PC-9 (cell line): ENCODE measurements around the gene RNF43. TPM values are rescaled to one million over a fixed set of nuclear protein-coding genes. Genes with fewer than 3 reads are reported as not detected.

Experiments used
- BruUV-seq: library from RNA; stranded (reverse); fragments of 400-500 nt; replicated peaks from 2 replicates; lab custom pipeline; 2021; lab: Mats Ljungman, UMichigan
- CTCF ChIA-PET: fragments of 300-600 bp; sonication (Branson Sonifier 250); formaldehyde crosslinking; loops from one replicate; lab custom pipeline; 2022; ENCODE audit warnings: antibody characterized with exemption; lab: Charles Lee
- POLR2A ChIA-PET: fragments of 300-600 bp; sonication (Branson Sonifier 250); formaldehyde crosslinking; loops from one replicate; lab custom pipeline; 2022; ENCODE audit warnings: antibody characterized with exemption; ENCODE audit not compliant: unreplicated experiment; lab: Charles Lee
- DNase-seq, 2 experiments: peaks; one replicate each; pipeline versions ENCODE4 v3.0.0 to v3.0.0-alpha.2; 2015 to 2022; ENCODE audit warnings: mixed read lengths in 1 of 2
- H2AFZ ChIP-seq: fragments of 200-600 bp; sonication (generic); 2 replicates; pipeline ENCODE4 v1.8.1; 2017; ENCODE audit warnings: antibody characterized with exemption
- H3F3A ChIP-seq: fragments of 200-600 bp; sonication (generic); 2 replicates; pipeline ENCODE4 v1.8.1; 2017; ENCODE audit warnings: antibody characterized with exemption, mild to moderate bottlenecking, low read depth; ENCODE audit not compliant: insufficient read depth
- H3K27ac ChIP-seq: fragments of 200-600 bp; sonication (generic); 2 replicates; pipeline ENCODE4 v1.6.1; 2016; ENCODE audit warnings: mixed run types
- H3K27me3 ChIP-seq: fragments of 200-600 bp; sonication (generic); 2 replicates; pipeline ENCODE4 v1.6.1; 2016; ENCODE audit warnings: low read depth, mixed run types; ENCODE audit not compliant: insufficient read depth
- H3K36me3 ChIP-seq: fragments of 200-600 bp; sonication (generic); 2 replicates; pipeline ENCODE4 v1.6.1; 2016; ENCODE audit warnings: low read depth, mixed run types
- H3K4me1 ChIP-seq: fragments of 200-600 bp; sonication (generic); replicated peaks from 2 replicates; pipeline ENCODE4 v1.6.1; 2016; ENCODE audit warnings: mixed run types; ENCODE audit not compliant: insufficient read depth
- H3K4me2 ChIP-seq: fragments of 200-600 bp; sonication (generic); 2 replicates; pipeline ENCODE4 v1.6.1; 2017; ENCODE audit warnings: mixed run types
- H3K4me3 ChIP-seq: fragments of 200-600 bp; sonication (generic); 2 replicates; pipeline ENCODE4 v1.6.1; 2016; ENCODE audit warnings: mixed run types
- H3K79me2 ChIP-seq: fragments of 200-600 bp; sonication (generic); 2 replicates; pipeline ENCODE4 v1.6.1; 2017; ENCODE audit warnings: low read depth, mixed run types
- H3K9me2 ChIP-seq: fragments of 200-600 bp; sonication (generic); 2 replicates; pipeline ENCODE4 v1.8.1; 2017; ENCODE audit warnings: mild to moderate bottlenecking; ENCODE audit not compliant: insufficient read depth
- H3K9me3 ChIP-seq: fragments of 200-600 bp; sonication (generic); 2 replicates; pipeline ENCODE4 v1.8.1; 2016; ENCODE audit warnings: low read depth; ENCODE audit not compliant: insufficient read depth
- H4K20me1 ChIP-seq: fragments of 200-600 bp; sonication (generic); 2 replicates; pipeline ENCODE4 v1.8.1; 2017; ENCODE audit not compliant: insufficient read depth
- CTCF ChIP-seq: fragments of 200-600 bp; sonication (generic); conservative IDR thresholded peaks from 2 replicates; pipeline ENCODE4 v1.6.1; 2017; ENCODE audit warnings: mixed run types, antibody characterized with exemption, mild to moderate bottlenecking, moderate library complexity
- EZH2 ChIP-seq: fragments of 200-600 bp; sonication (generic); IDR thresholded peaks from 2 replicates; pipeline ENCODE4 v1.8.0; 2017; ENCODE audit warnings: antibody characterized with exemption, low read depth
- intact Hi-C: fragments of 100-400 bp; cut with micrococcal nuclease; formaldehyde crosslinking; loops from one replicate; pipeline ENCODE4 v1.10.0; 2022; ENCODE audit not compliant: unreplicated experiment
- total RNA-seq: library from RNA; stranded (reverse); gene quantifications from 2 replicates; pipeline ENCODE4 v1.2.3, GENCODE V29; 2021

The RNF43 gene
- total RNA-seq, 1 experiment from 2014 or later: 0.33 TPM

GRCh38 chr17:58385359-58385899 is 31.9 kb downstream of the RNF43 start:
- Histone ChIP-seq H3K4me1 (peaks cover 30% of the 10 kb centered on the region), H3K36me3 (no peaks in the 10 kb centered on the region), H3K27ac (no peak overlapping the region), H3K27me3 (peaks cover 69% of the 10 kb centered on the region), H3F3A (peaks cover 13% of the 10 kb centered on the region), H3K9me2 (no peaks in the 10 kb centered on the region), H3K9me3 (no peaks in the 10 kb centered on the region), H3K4me3 (no peak overlapping the region), H4K20me1 (no peaks in the 10 kb centered on the region), H3K4me2 (no peak overlapping the region), H3K79me2 (no peaks in the 10 kb centered on the region), H2AFZ (no peak overlapping the region)
- POLR2A ChIA-PET: no interaction called here
- no TSS peak for BruUV-seq
- intact Hi-C loops: no loop called here
- TF ChIP-seq CTCF (no peak), EZH2 (no peak)
- CTCF ChIA-PET: no interaction called here
- DNase-seq: no peak

- no peak overlapping the region for H3K27ac ChIP-seq
- H3K4me3 ChIP-seq: no peak overlapping the region
- H3K4me1 ChIP-seq: peaks cover 29% of the 10 kb centered on the region
- H3K4me2 ChIP-seq: no peak overlapping the region
- intact Hi-C loops: no loop called here
- no peaks in the 10 kb centered on the region for H3K9me3 ChIP-seq
- H3K36me3 ChIP-seq: no peaks in the 10 kb centered on the region
- CTCF ChIA-PET: no interaction called here
- TF ChIP-seq CTCF (no peak), EZH2 (no peak)
- DNase-seq: no peak
- H3F3A ChIP-seq: peaks cover 13% of the 10 kb centered on the region
- no peaks in the 10 kb centered on the region for H3K79me2 ChIP-seq
- peaks cover 63% of the 10 kb centered on the region for H3K27me3 ChIP-seq
- POLR2A ChIA-PET: interaction anchor here (0.6 to 0.7 kb wide), 2 partner anchors 54 to 1044 kb away, joined by 5 read pairs; no protein-coding TSS in a partner anchor
- no peaks in the 10 kb centered on the region for H4K20me1 ChIP-seq
- no peak overlapping the region for H2AFZ ChIP-seq
- no peaks in the 10 kb centered on the region for H3K9me2 ChIP-seq
- BruUV-seq: no TSS peak
Observed at GRCh38 chr17:58384897-58385296, 32.4 kb downstream of the RNF43 start.

- H3K79me2 ChIP-seq: no peaks in the 10 kb centered on the region
- H3F3A ChIP-seq: peaks cover 13% of the 10 kb centered on the region
- no peak overlapping the region for H2AFZ ChIP-seq
- H3K36me3 ChIP-seq: no peaks in the 10 kb centered on the region
- POLR2A ChIA-PET: interaction anchor here (0.6 to 0.7 kb wide), 2 partner anchors 55 to 1043 kb away, joined by 5 read pairs; no protein-coding TSS in a partner anchor
- H3K4me1 ChIP-seq: peaks cover 23% of the 10 kb centered on the region
- BruUV-seq: no TSS peak
- CTCF ChIA-PET: no interaction called here
- H3K9me2 ChIP-seq: no peaks in the 10 kb centered on the region
- no peak overlapping the region for H3K27ac ChIP-seq
- intact Hi-C loops: no loop called here
- no peak overlapping the region for H3K4me2 ChIP-seq
- H3K27me3 ChIP-seq: peaks cover 57% of the 10 kb centered on the region
- no peaks in the 10 kb centered on the region for H3K9me3 ChIP-seq
- no peak for DNase-seq
- H4K20me1 ChIP-seq: no peaks in the 10 kb centered on the region
- no peak overlapping the region for H3K4me3 ChIP-seq
- TF ChIP-seq CTCF: no peak
- no peak for TF ChIP-seq EZH2
Observed at GRCh38 chr17:58383892-58384462, 33.4 kb downstream of the RNF43 start.
